Testis (tissue), 2 donors: Measurements from ENCODE around the gene MPL.

Experiments
- CTCF ChIP-seq, 3 experiments: fragments of 450-650 bp in 2 of 3; fragments of 200-600 bp in 1 of 3; sonication (generic) in 1 of 3; IDR thresholded peaks; one replicate each; pipeline ENCODE4 v1.5.1; 2016 to 2019; ENCODE audit warnings: antibody characterized with exemption in 3 of 3, mild to moderate bottlenecking in 2 of 3, moderate library complexity in 1 of 3
- POLR2A ChIP-seq: fragments of 450-650 bp; IDR thresholded peaks from one replicate; pipeline ENCODE4 v1.6.1; 2017; ENCODE audit warnings: antibody characterized with exemption, mild to moderate bottlenecking, moderate library complexity

- TF ChIP-seq POLR2A (no peak), CTCF (IDR thresholded peaks at IDR 0.05) (no peak)
These were observed 33.9 kb upstream of the MPL start for GRCh38 chr1:43303471-43304313.
